HG03342 (cell line): ENCODE data around the gene LHFPL6.

Experiments
- ATAC-seq: cut with Tn5 transposase; IDR thresholded peaks from one replicate; pipeline ENCODE4 v1.9.1; 2021; ENCODE audit warnings: mild to moderate bottlenecking, moderate library complexity; ENCODE audit not compliant: unreplicated experiment

LHFPL6 gene

GRCh38 chr13:39521701-39522100, 81.3 kb downstream of the LHFPL6 start:
- no peak for ATAC-seq

- no peak for ATAC-seq
These were observed 86.9 kb downstream of the LHFPL6 start for GRCh38 chr13:39516096-39516495.

- ATAC-seq = no peak
These were observed 87.7 kb downstream of the LHFPL6 start for GRCh38 chr13:39515224-39515714.

GRCh38 chr13:39512687-39513086, 90.3 kb downstream of the LHFPL6 start:
- ATAC-seq = no peak

GRCh38 chr13:39510316-39510695, 92.7 kb downstream of the LHFPL6 start:
- ATAC-seq = no peak

- ATAC-seq = no peak
These were observed 93.2 kb downstream of the LHFPL6 start for GRCh38 chr13:39509616-39510315.

- no peak for ATAC-seq
These were observed 96.2 kb downstream of the LHFPL6 start for GRCh38 chr13:39506559-39507390.

GRCh38 chr13:39505151-39505550, 97.8 kb downstream of the LHFPL6 start:
- ATAC-seq = no peak

GRCh38 chr13:39503048-39503447, 99.9 kb downstream of the LHFPL6 start:
- no peak for ATAC-seq

GRCh38 chr13:39501702-39502324, 101.2 kb downstream of the LHFPL6 start:
- ATAC-seq = no peak

- ATAC-seq = no peak
These were observed 103.4 kb downstream of the LHFPL6 start for GRCh38 chr13:39499604-39500003.

GRCh38 chr13:39498471-39499114, 104.4 kb downstream of the LHFPL6 start:
- no peak for ATAC-seq

- ATAC-seq = no peak
These were observed 106.5 kb downstream of the LHFPL6 start for GRCh38 chr13:39496506-39496905.

- ATAC-seq = no peak
These were observed 108.4 kb downstream of the LHFPL6 start for GRCh38 chr13:39494633-39495032.

GRCh38 chr13:39494006-39494405, 109.0 kb downstream of the LHFPL6 start:
- ATAC-seq = no peak

GRCh38 chr13:39490136-39490535, 112.9 kb downstream of the LHFPL6 start:
- ATAC-seq = no peak

GRCh38 chr13:39486758-39487157, 116.2 kb downstream of the LHFPL6 start:
- ATAC-seq = no peak

GRCh38 chr13:39485314-39485700, 117.7 kb downstream of the LHFPL6 start:
- ATAC-seq = no peak

GRCh38 chr13:39484506-39485313, 118.3 kb downstream of the LHFPL6 start:
- ATAC-seq = no peak

GRCh38 chr13:39483326-39483725, 119.7 kb downstream of the LHFPL6 start:
- no peak for ATAC-seq
